Uterus (tissue), 2 donors: ENCODE measurements around the gene EIF3F.

Experiments used
- CTCF ChIP-seq, 4 experiments: fragments of 200-600 bp in 2 of 4; fragments of 450-650 bp in 2 of 4; sonication (generic) in 2 of 4; IDR thresholded peaks; one replicate each; pipeline ENCODE4 v1.5.1; 2016 to 2019; ENCODE audit warnings: antibody characterized with exemption in 4 of 4, mild to moderate bottlenecking in 2 of 4, moderate library complexity in 1 of 4
- POLR2A ChIP-seq, 2 donors: fragments of 450-650 bp; IDR thresholded peaks; one replicate each; pipeline ENCODE4 v1.6.1; 2016; ENCODE audit warnings: antibody characterized with exemption in 2 of 2, mild to moderate bottlenecking in 1 of 2, moderate library complexity in 1 of 2

GRCh38 chr11:7971846-7972245 lies 15.3 kb upstream of the EIF3F start:
- no peak for TF ChIP-seq CTCF (IDR thresholded peaks at IDR 0.05)
- TF ChIP-seq POLR2A (IDR thresholded peaks at IDR 0.05), result no peak
